IMR-90 (cell line): ENCODE measurements around the gene RGL4. TPM values are rescaled to one million over a fixed set of nuclear protein-coding genes. Genes with fewer than 3 reads are reported as not detected.

Experiments
- ATAC-seq: fragments of 200-7000 bp; cut with Tn5 transposase; 2 replicates; pipeline ENCODE4 v1.9.1; 2020; ENCODE audit warnings: low read depth, mild to moderate bottlenecking, moderate library complexity
- BruUV-seq: library from RNA; stranded (reverse); fragments of 400-500 nt; replicated peaks from 2 replicates; lab custom pipeline; 2021; lab: Mats Ljungman, UMichigan
- CTCF ChIA-PET: fragments of 300-600 bp; formaldehyde crosslinking; extraction: SDS; loops from one replicate; lab custom pipeline; 2021; ENCODE audit warnings: antibody characterized with exemption; lab: Yijun Ruan, JAX
- POLR2A ChIA-PET: fragments of 300-600 bp; sonication (Branson Sonifier 250); formaldehyde crosslinking; loops from one replicate; lab custom pipeline; 2022; ENCODE audit warnings: antibody characterized with exemption; ENCODE audit not compliant: unreplicated experiment; lab: Charles Lee
- DNase-seq: peaks from one replicate; pipeline ENCODE4 v3.0.0; 2013
- H2AFZ ChIP-seq: replicated peaks from 2 replicates; pipeline ENCODE3; 2013; ENCODE audit warnings: low read length, mild to moderate bottlenecking; ENCODE audit not compliant: poor library complexity
- H2AK5ac ChIP-seq: 2 replicates; pipeline ENCODE4 v1.6.1; 2013; ENCODE audit warnings: low read depth, low read length, inconsistent platforms
- H2AK9ac ChIP-seq: replicated peaks from 2 replicates; pipeline ENCODE3; 2013; ENCODE audit warnings: mild to moderate bottlenecking, low read depth, low read length, moderate library complexity; ENCODE audit not compliant: poor library complexity
- H2BK120ac ChIP-seq: 2 replicates; pipeline ENCODE4 v1.6.1; 2013; ENCODE audit warnings: low read depth, low read length, inconsistent platforms
- H2BK15ac ChIP-seq: 3 replicates; pipeline ENCODE4 v1.6.1; 2013; ENCODE audit warnings: low read depth, low read length, inconsistent platforms
- H2BK20ac ChIP-seq: 2 replicates; pipeline ENCODE4 v1.6.1; 2013; ENCODE audit warnings: low read depth, mild to moderate bottlenecking, inconsistent platforms, low read length, moderate library complexity
- H2BK5ac ChIP-seq: 2 replicates; pipeline ENCODE4 v1.6.1; 2013; ENCODE audit warnings: mild to moderate bottlenecking, low read depth, low read length, inconsistent platforms; ENCODE audit not compliant: poor library complexity, severe bottlenecking
- H3K14ac ChIP-seq: replicated peaks from 2 replicates; pipeline ENCODE4 v1.6.1; 2013; ENCODE audit warnings: low read depth, low read length, inconsistent platforms
- H3K18ac ChIP-seq: 2 replicates; pipeline ENCODE4 v1.6.1; 2013; ENCODE audit warnings: low read depth, low read length, control low read depth
- H3K23ac ChIP-seq: 2 replicates; pipeline ENCODE4 v1.6.1; 2013; ENCODE audit warnings: low read depth, low read length, inconsistent platforms
- H3K27ac ChIP-seq: 2 replicates; pipeline ENCODE4 v1.5.1; 2013; ENCODE audit warnings: mild to moderate bottlenecking, control low read depth, low read length; ENCODE audit not compliant: insufficient read depth
- H3K27me3 ChIP-seq: 2 replicates; pipeline ENCODE4 v1.6.1; 2013; ENCODE audit warnings: low read length; ENCODE audit not compliant: control insufficient read depth, insufficient read depth
- H3K36me3 ChIP-seq: 2 replicates; pipeline ENCODE4 v1.6.1; 2013; ENCODE audit warnings: low read length, mixed read lengths; ENCODE audit not compliant: control insufficient read depth, insufficient read depth
- H3K4ac ChIP-seq: 2 replicates; pipeline ENCODE4 v1.6.1; 2013; ENCODE audit warnings: low read depth, low read length, inconsistent platforms
- H3K4me1 ChIP-seq: 2 replicates; pipeline ENCODE4 v1.6.1; 2013; ENCODE audit warnings: low read length, mixed read lengths; ENCODE audit not compliant: control insufficient read depth, insufficient read depth
- H3K4me2 ChIP-seq: 2 replicates; pipeline ENCODE4 v1.6.1; 2013; ENCODE audit warnings: low read depth, mild to moderate bottlenecking, control low read depth, low read length, moderate library complexity
- H3K4me3 ChIP-seq: 2 replicates; pipeline ENCODE4 v1.5.1; 2013; ENCODE audit warnings: low read depth, mild to moderate bottlenecking, control low read depth, low read length, moderate library complexity; ENCODE audit not compliant: insufficient read depth
- H3K56ac ChIP-seq: 2 replicates; pipeline ENCODE4 v1.6.1; 2013; ENCODE audit warnings: low read length, inconsistent platforms; ENCODE audit not compliant: insufficient read depth; ENCODE audit errors: extremely low read depth
- H3K79me1 ChIP-seq, 2 experiments: 2 replicates each; pipeline ENCODE4 v1.6.1; 2013; ENCODE audit warnings: low read length in 2 of 2, inconsistent platforms in 1 of 2, low read depth in 1 of 2
- H3K9ac ChIP-seq: 2 replicates; pipeline ENCODE4 v1.6.1; 2013; ENCODE audit warnings: low read depth, low read length, control low read depth
- H3K9me1 ChIP-seq: 2 replicates; pipeline ENCODE4 v1.6.1; 2013; ENCODE audit warnings: low read length, inconsistent platforms; ENCODE audit not compliant: insufficient read depth
- H3K9me3 ChIP-seq: 2 replicates; pipeline ENCODE4 v1.6.1; 2013; ENCODE audit warnings: low read length; ENCODE audit not compliant: control insufficient read depth, insufficient read depth
- H4K20me1 ChIP-seq: 2 replicates; pipeline ENCODE4 v1.6.1; 2013; ENCODE audit warnings: low read length, inconsistent platforms; ENCODE audit not compliant: insufficient read depth
- H4K5ac ChIP-seq: 2 replicates; pipeline ENCODE4 v1.6.1; 2013; ENCODE audit warnings: mild to moderate bottlenecking, low read depth, low read length, control low read depth
- H4K8ac ChIP-seq, 2 experiments: 2 replicates each; pipeline ENCODE4 v1.6.1; 2013; ENCODE audit warnings: low read depth in 2 of 2, low read length in 2 of 2, control low read depth in 1 of 2, inconsistent platforms in 1 of 2
- H4K91ac ChIP-seq: 2 replicates; pipeline ENCODE4 v1.6.1; 2013; ENCODE audit warnings: low read depth, low read length, inconsistent platforms; ENCODE audit not compliant: insufficient read depth
- BHLHE40 ChIP-seq: fragments of 150-350 bp; IDR thresholded peaks from 2 replicates; pipeline ENCODE4 v1.6.1; 2016; ENCODE audit warnings: mild to moderate bottlenecking, low read depth, low read length
- CEBPB ChIP-seq: IDR thresholded peaks from 2 replicates; pipeline ENCODE4 v1.6.1; 2012; ENCODE audit warnings: low read depth, low read length, improper control_type of control experiment
- CHD1 ChIP-seq: IDR thresholded peaks from 2 replicates; pipeline ENCODE4 v1.6.1; 2012; ENCODE audit warnings: low read depth, low read length, improper control_type of control experiment
- CTCF ChIP-seq: conservative IDR thresholded peaks from 2 replicates; pipeline ENCODE4 v1.5.1; 2012; ENCODE audit warnings: mild to moderate bottlenecking, low read depth, low read length, improper control_type of control experiment
- ELK1 ChIP-seq: fragments of 150-350 bp; IDR thresholded peaks from 2 replicates; pipeline ENCODE4 v1.6.1; 2016; ENCODE audit warnings: low read depth, mild to moderate bottlenecking, low read length, moderate library complexity, borderline replicate concordance
- FOS ChIP-seq: fragments of 150-350 bp; IDR thresholded peaks from 2 replicates; pipeline ENCODE4 v1.6.1; 2016; ENCODE audit warnings: low read depth, low read length
- MAFK ChIP-seq: IDR thresholded peaks from 2 replicates; pipeline ENCODE4 v1.6.1; 2012; ENCODE audit warnings: low read depth, low read length, improper control_type of control experiment
- MAZ ChIP-seq: IDR thresholded peaks from 2 replicates; pipeline ENCODE4 v1.6.1; 2012; ENCODE audit warnings: low read depth, mild to moderate bottlenecking, low read length, improper control_type of control experiment, moderate library complexity, borderline replicate concordance
- MXI1 ChIP-seq: IDR thresholded peaks from 2 replicates; pipeline ENCODE4 v1.6.1; 2012; ENCODE audit warnings: low read depth, mild to moderate bottlenecking, low read length, moderate library complexity, borderline replicate concordance
- NFE2L2 ChIP-seq: fragments of 150-350 bp; IDR thresholded peaks from 2 replicates; pipeline ENCODE4 v1.6.1; 2016; ENCODE audit warnings: low read depth, mild to moderate bottlenecking, low read length
- POLR2A ChIP-seq: IDR thresholded peaks from 2 replicates; pipeline ENCODE4 v1.6.1; 2012; ENCODE audit warnings: mild to moderate bottlenecking, low read depth, low read length
- RAD21 ChIP-seq: IDR thresholded peaks from 2 replicates; pipeline ENCODE4 v1.6.1; 2012; ENCODE audit warnings: low read length, improper control_type of control experiment
- RCOR1 ChIP-seq: IDR thresholded peaks from 2 replicates; pipeline ENCODE4 v1.6.1; 2012; ENCODE audit warnings: mild to moderate bottlenecking, low read length, improper control_type of control experiment; ENCODE audit not compliant: insufficient replicate concordance
- RFX5 ChIP-seq: IDR thresholded peaks from 2 replicates; pipeline ENCODE4 v1.8.0; 2012; ENCODE audit warnings: low read depth, mild to moderate bottlenecking, low read length, moderate library complexity
- SMC3 ChIP-seq: fragments of 150-350 bp; IDR thresholded peaks from 2 replicates; pipeline ENCODE4 v1.6.1; 2016; ENCODE audit warnings: low read depth, mild to moderate bottlenecking, antibody characterized with exemption, low read length, moderate library complexity
- USF2 ChIP-seq: fragments of 150-350 bp; IDR thresholded peaks from 2 replicates; pipeline ENCODE4 v1.6.1; 2017; ENCODE audit warnings: mild to moderate bottlenecking, antibody characterized with exemption, low read length, low read depth
- WGBS, 2 experiments: methylation state at CpG; one replicate each; pipeline versions ENCODE4 v1.1.5 to v1.1.7; 2013; ENCODE audit warnings: missing lambda C conversion rate in 2 of 2; ENCODE audit not compliant: insufficient read length in 1 of 2; ENCODE audit errors: extremely low coverage in 2 of 2; 5-methylcytosine and 5-hydroxymethylcytosine counted together
- dilution Hi-C: fragments of 300-500 bp; cut with HindIII; formaldehyde crosslinking; loops from one replicate; pipeline ENCODE4 v1.14.3; 2018; ENCODE audit warnings: low sequenced_read_pairs; ENCODE audit not compliant: unreplicated experiment
- in situ Hi-C: fragments of 300-500 bp; cut with MboI; formaldehyde crosslinking; loops from 3 replicates; pipeline ENCODE4 v1.14.3; 2019; ENCODE audit warnings: low sequenced_read_pairs, inconsistent platforms, mixed read lengths
- intact Hi-C: fragments of 100-400 bp; cut with micrococcal nuclease; formaldehyde crosslinking; loops from 2 replicates; pipeline ENCODE4 v1.10.0; 2022
- polyA plus RNA-seq, 3 experiments: library from polyadenylated mRNA; depleted of rRNA; stranded (reverse); fragments of >200 nt; gene quantifications; 2 replicates each; pipeline ENCODE4 v1.2.3, GENCODE V29; 2012; ENCODE audit warnings: low replicate concordance in 1 of 3
- total RNA-seq: library from RNA; depleted of rRNA; stranded (reverse); fragments of >200 nt; gene quantifications from 2 replicates; pipeline ENCODE4 v1.2.3, GENCODE V29; 2012

The RGL4 gene
- total and polyA plus RNA-seq, 2 of the 4 experiments (the other 2 are of a cell fraction): not detected

- ChIA-PET POLR2A (no interaction called here), CTCF (no interaction called here)
- H4K91ac ChIP-seq: no peak overlapping the region
- 100% methylated on average over 1 of the region's 2 CpGs; no CpG with 5 or more reads in 1 of the 2 experiments for WGBS, 2 experiments
- H2AK9ac ChIP-seq: no peak overlapping the region
- H3K56ac ChIP-seq: no peak overlapping the region
- no peak overlapping the region for H2AK5ac ChIP-seq
- no peaks in the 10 kb centered on the region for H3K79me1 ChIP-seq
- no peaks in the 10 kb centered on the region for H3K9me3 ChIP-seq
- no TSS peak for BruUV-seq
- no peak overlapping the region for H3K27ac ChIP-seq
- H3K9ac ChIP-seq: no peak overlapping the region
- no peak overlapping the region for H2AFZ ChIP-seq
- H3K4me3 ChIP-seq: no peak overlapping the region
- H3K9me1 ChIP-seq: no peaks in the 10 kb centered on the region
- no peak overlapping the region for H4K5ac ChIP-seq
- no peak overlapping the region for H2BK15ac ChIP-seq
- H2BK120ac ChIP-seq: no peak overlapping the region
- H3K4me2 ChIP-seq: no peak overlapping the region
- no peak overlapping the region for H3K18ac ChIP-seq
- no peak overlapping the region for H2BK5ac ChIP-seq
- H3K4me1 ChIP-seq: no peaks in the 10 kb centered on the region
- H3K36me3 ChIP-seq: no peaks in the 10 kb centered on the region
- TF ChIP-seq RAD21 (no peak), CTCF (no peak), USF2 (no peak), FOS (no peak), NFE2L2 (no peak), POLR2A (no peak), RFX5 (no peak), CEBPB (no peak), MXI1 (no peak), BHLHE40 (no peak), MAZ (no peak), CHD1 (no peak), RCOR1 (no peak), SMC3 (no peak), ELK1 (no peak), MAFK (no peak)
- dilution Hi-C loops: no loop called here
- no peak for DNase-seq
- no peaks in the 10 kb centered on the region for H4K20me1 ChIP-seq
- H4K8ac ChIP-seq: no peak overlapping the region
- intact Hi-C loops: no loop called here
- no peak overlapping the region for H3K4ac ChIP-seq
- H2BK20ac ChIP-seq: no peak overlapping the region
- ATAC-seq: no peak
- no peak overlapping the region for H3K23ac ChIP-seq
- H3K14ac ChIP-seq: no peak overlapping the region
- peaks cover 3% of the 10 kb centered on the region for H3K27me3 ChIP-seq
- in situ Hi-C loops: no loop called here
These were observed 31.9 kb downstream of the RGL4 start for GRCh38 chr22:23722724-23723123.
